ENCODE results near the gene ZNF528.

ZNF528 gene

DNA sequence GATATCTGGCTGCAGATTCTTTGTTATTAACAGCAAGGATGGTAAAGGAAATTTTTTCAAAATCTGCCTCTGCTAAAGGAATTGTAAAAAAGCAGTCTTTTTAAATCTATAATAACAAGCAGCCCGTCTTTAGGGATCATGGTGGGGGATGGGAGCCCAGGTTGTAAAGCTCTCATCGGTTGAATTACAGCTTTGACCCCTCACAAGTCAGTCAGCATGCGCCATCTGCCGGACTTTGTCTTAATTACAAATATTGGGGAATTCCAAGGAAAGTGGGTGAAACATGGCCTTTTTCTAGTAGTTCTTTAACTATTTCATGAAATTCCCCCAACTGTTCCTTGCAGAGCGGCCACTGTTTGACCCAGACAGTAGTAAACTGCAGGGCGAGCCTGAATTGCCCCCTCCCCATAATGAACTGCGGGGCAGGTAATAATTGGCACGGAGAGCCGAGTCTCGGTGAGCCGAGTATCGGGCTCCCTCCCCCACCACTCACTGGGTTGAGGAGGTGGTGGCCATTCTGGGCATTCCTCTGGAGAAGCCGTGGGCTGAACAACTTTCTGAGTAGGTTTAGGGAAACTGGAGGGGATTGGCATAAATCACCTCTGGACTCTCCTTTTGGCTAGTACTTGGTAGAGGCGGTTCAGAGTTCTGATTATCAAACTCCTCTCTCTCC, 67.3 kb downstream of the ZNF528 start:
- TF ChIP-seq, protein P1, sequence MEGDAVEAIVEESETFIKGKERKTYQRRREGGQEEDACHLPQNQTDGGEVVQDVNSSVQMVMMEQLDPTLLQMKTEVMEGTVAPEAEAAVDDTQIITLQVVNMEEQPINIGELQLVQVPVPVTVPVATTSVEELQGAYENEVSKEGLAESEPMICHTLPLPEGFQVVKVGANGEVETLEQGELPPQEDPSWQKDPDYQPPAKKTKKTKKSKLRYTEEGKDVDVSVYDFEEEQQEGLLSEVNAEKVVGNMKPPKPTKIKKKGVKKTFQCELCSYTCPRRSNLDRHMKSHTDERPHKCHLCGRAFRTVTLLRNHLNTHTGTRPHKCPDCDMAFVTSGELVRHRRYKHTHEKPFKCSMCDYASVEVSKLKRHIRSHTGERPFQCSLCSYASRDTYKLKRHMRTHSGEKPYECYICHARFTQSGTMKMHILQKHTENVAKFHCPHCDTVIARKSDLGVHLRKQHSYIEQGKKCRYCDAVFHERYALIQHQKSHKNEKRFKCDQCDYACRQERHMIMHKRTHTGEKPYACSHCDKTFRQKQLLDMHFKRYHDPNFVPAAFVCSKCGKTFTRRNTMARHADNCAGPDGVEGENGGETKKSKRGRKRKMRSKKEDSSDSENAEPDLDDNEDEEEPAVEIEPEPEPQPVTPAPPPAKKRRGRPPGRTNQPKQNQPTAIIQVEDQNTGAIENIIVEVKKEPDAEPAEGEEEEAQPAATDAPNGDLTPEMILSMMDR (IDR thresholded peaks at IDR 0.05): peak; percentile 35; the same call in 1 of the 2 replicates
